Stimulated activated CD8-positive, alpha-beta memory T cell treated with anti-CD3 and anti-CD28 coated beads, Interleukin-4, amount 100 ng/mL, for 24 hours (primary cell): ENCODE results near the gene CXorf49.
"Not testable (repeated sequence)": the region's sequence is repeated elsewhere in the genome, so short reads cannot be mapped to it uniquely, and the experiment has no call there.

ENCODE experiments used
- DNase-seq: peaks from one replicate; pipeline ENCODE4 v3.0.0-alpha.2; 2020; ENCODE audit warnings: low read depth

CXorf49 gene

GRCh38 chrX:71671938-71672337 is 46.1 kb downstream of the CXorf49 start:
- no peak for DNase-seq

- DNase-seq, result peak; percentile 48
Observed at GRCh38 chrX:71671043-71671780, 46.9 kb downstream of the CXorf49 start.

- not testable (repeated sequence) for DNase-seq
Observed at GRCh38 chrX:71669947-71670346, 48.1 kb downstream of the CXorf49 start.

GRCh38 chrX:71669492-71669891 is 48.6 kb downstream of the CXorf49 start:
- DNase-seq, result no peak

- DNase-seq, result no peak
Observed at GRCh38 chrX:71668248-71668595, 49.9 kb downstream of the CXorf49 start.

GRCh38 chrX:71667328-71668247 is 50.5 kb downstream of the CXorf49 start, which contains the start of gene LOC101059915:
TSS of gene LOC101059915 (plus strand) at chrX:71667546.
- DNase-seq, result no peak

GRCh38 chrX:71666240-71667223 is 51.6 kb downstream of the CXorf49 start:
- DNase-seq, result no peak

- no peak for DNase-seq
Observed at GRCh38 chrX:71665747-71666146, 52.3 kb downstream of the CXorf49 start.

GRCh38 chrX:71664889-71665491 is 53.1 kb downstream of the CXorf49 start:
- DNase-seq, result no peak
